HepG2 (cell line): ENCODE results near the gene KNCN. TPM values are rescaled to one million over a fixed set of nuclear protein-coding genes. Genes with fewer than 3 reads are reported as not detected.

Experiments
- ATAC-seq: fragments of 200-7000 bp; cut with Tn5 transposase; 3 replicates; pipeline ENCODE4 v1.9.1; 2020; ENCODE audit warnings: mild to moderate bottlenecking, moderate library complexity
- BruUV-seq: library from RNA; stranded (reverse); fragments of 400-500 nt; replicated peaks from 2 replicates; lab custom pipeline; 2021; lab: Mats Ljungman, UMichigan
- CTCF ChIA-PET: fragments of 300-600 bp; formaldehyde crosslinking; extraction: SDS; loops from one replicate; lab custom pipeline; 2021; ENCODE audit warnings: low total read pairs, inconsistent platforms, low intra/inter-chr PET ratio; lab: Yijun Ruan, JAX
- POLR2A ChIA-PET: fragments of 350-600 bp; sonication (Branson Sonifier 250); formaldehyde crosslinking; loops from one replicate; lab custom pipeline; 2020; ENCODE audit warnings: antibody characterized with exemption, inconsistent platforms; lab: Yijun Ruan, JAX
- DNase-seq: peaks from one replicate; pipeline ENCODE4 v3.0.0-alpha.2; 2015; ENCODE audit warnings: low spot score
- FAIRE-seq: peaks from 3 replicates; lab custom pipeline; 2011; peaks lifted over from hg19 to GRCh38; lab: Jason Lieb, UNC
- H2AFZ ChIP-seq: one replicate; pipeline ENCODE4 v1.6.1; 2011; ENCODE audit warnings: low read length, inconsistent platforms
- H3K27ac ChIP-seq: fragments of 300-600 bp; 3 replicates; pipeline ENCODE4 v1.8.0; 2011; ENCODE audit warnings: mixed run types, mild to moderate bottlenecking, mixed read lengths, low read length, inconsistent platforms; ENCODE audit not compliant: insufficient read depth; ENCODE audit errors: extremely low read length
- H3K27me3 ChIP-seq, 2 experiments: fragments of 200-600 bp in 1 of 2; 2 replicates in 1 of 2; 3 replicates in 1 of 2; pipeline versions ENCODE4 v1.6.0 to v1.8.0; 2011; ENCODE audit warnings: low read length in 2 of 2, mild to moderate bottlenecking in 2 of 2, moderate library complexity in 2 of 2, inconsistent platforms in 1 of 2; ENCODE audit not compliant: insufficient read depth in 2 of 2, control insufficient read depth in 1 of 2
- H3K36me3 ChIP-seq, 2 experiments: fragments of 200-600 bp in 1 of 2; replicated peaks in 1 of 2; 2 replicates in 1 of 2; 3 replicates in 1 of 2; pipeline versions ENCODE4 v1.5.1 to v1.8.0; 2011; ENCODE audit warnings: low read length in 2 of 2, inconsistent platforms in 1 of 2; ENCODE audit not compliant: insufficient read depth in 2 of 2, control insufficient read depth in 1 of 2
- H3K4me1 ChIP-seq: 2 replicates; pipeline ENCODE4 v1.5.1; 2012; ENCODE audit warnings: low read length, inconsistent platforms; ENCODE audit not compliant: insufficient read depth
- H3K4me2 ChIP-seq: 2 replicates; pipeline ENCODE4 v1.6.0; 2011; ENCODE audit warnings: low read depth, low read length, inconsistent platforms
- H3K4me3 ChIP-seq, 3 experiments: fragments of 200-600 bp in 1 of 3; sonication (generic), shearing (Covaris generic) in 1 of 3; replicated peaks in 1 of 3; 2 replicates each; pipeline ENCODE4 v1.5.1; 2011 to 2016; ENCODE audit warnings: low read length in 3 of 3, inconsistent platforms in 2 of 3, low read depth in 2 of 3, mild to moderate bottlenecking in 2 of 3, control low read depth in 1 of 3, mixed read lengths in 1 of 3; ENCODE audit not compliant: insufficient read depth in 1 of 3
- H3K79me2 ChIP-seq: one replicate; pipeline ENCODE4 v1.6.1; 2011; ENCODE audit warnings: low read length, inconsistent platforms; ENCODE audit not compliant: insufficient read depth
- H3K9ac ChIP-seq: 2 replicates; pipeline ENCODE4 v1.6.0; 2011; ENCODE audit warnings: mild to moderate bottlenecking, low read depth, low read length, inconsistent platforms; ENCODE audit not compliant: insufficient read depth
- H3K9me3 ChIP-seq: 2 replicates; pipeline ENCODE4 v1.5.1; 2012; ENCODE audit warnings: mild to moderate bottlenecking, low read length
- H4K20me1 ChIP-seq: 2 replicates; pipeline ENCODE4 v1.6.0; 2011; ENCODE audit warnings: inconsistent platforms, mild to moderate bottlenecking, low read length, moderate library complexity; ENCODE audit not compliant: insufficient read depth
- AGO2 ChIP-seq: fragments of 200-400 bp; formaldehyde crosslinking; optimal IDR thresholded peaks from 2 replicates; pipeline ENCODE3; 2017; ENCODE audit warnings: mild to moderate bottlenecking, low read depth, low read length, moderate library complexity
- AKAP8 ChIP-seq: sonication (generic); formaldehyde crosslinking; IDR thresholded peaks from 2 replicates; pipeline ENCODE4 v1.5.1; 2020; ENCODE audit warnings: mild to moderate bottlenecking, missing genetic modification reagents
- NR2F6 ChIP-seq, 2 experiments: IDR thresholded peaks; 2 replicates each; pipeline ENCODE4 v1.6.1; 2016; ENCODE audit warnings: antibody characterized with exemption in 1 of 2, mild to moderate bottlenecking in 1 of 2
- XRCC5 ChIP-seq: fragments of 200-400 bp; formaldehyde crosslinking; optimal IDR thresholded peaks from 2 replicates; pipeline ENCODE3; 2017; ENCODE audit warnings: mild to moderate bottlenecking, low read length
- ZNF652 ChIP-seq: IDR thresholded peaks from 2 replicates; pipeline ENCODE4 v1.6.1; 2016; ENCODE audit warnings: low read depth, borderline replicate concordance
- WGBS: methylation state at CpG from one replicate; pipeline ENCODE4 v1.1.6; 2017; ENCODE audit warnings: low lambda C conversion rate; 5-methylcytosine and 5-hydroxymethylcytosine counted together
- in situ Hi-C: cut with HindIII; loops from 2 replicates; pipeline ENCODE4 v1.10.0; 2017; ENCODE audit warnings: low pct_unique_long_range_greater_than_20kb; ENCODE audit not compliant: extremely low pct_ligation_motif_present
- intact Hi-C: fragments of 100-400 bp; cut with micrococcal nuclease; formaldehyde crosslinking; loops from one replicate; pipeline ENCODE4 v1.10.0; 2022; ENCODE audit not compliant: unreplicated experiment
- polyA plus RNA-seq, 8 experiments: library from polyadenylated mRNA; depleted of rRNA in 3 of 8; stranded (reverse) in 7 of 8; unstranded in 1 of 8; fragments of >200 nt; fragmentation: Illumina TruSeq in 4 of 8; extraction: Trizol in 4 of 8; gene quantifications; 2 replicates each; pipeline versions ENCODE4 v1.2.1 to v1.2.3, GENCODE V29; 2011 to 2016; ENCODE audit warnings: low read depth in 4 of 8, missing spikeins in 1 of 8, mixed read lengths in 1 of 8; ENCODE audit not compliant: insufficient read depth in 1 of 8
- total RNA-seq, 5 experiments: library from RNA; depleted of rRNA; stranded (reverse); fragments of >200 nt; fragmentation: Illumina TruSeq; extraction: Trizol; gene quantifications; 2 replicates each; pipeline ENCODE4 v1.2.3, GENCODE V29; 2016; ENCODE audit warnings: low read depth in 1 of 5
- TF ChIP-seq, protein P1 (sequence below): sonication (generic); formaldehyde crosslinking; conservative IDR thresholded peaks from 2 replicates; pipeline ENCODE4 v1.4.0; 2020; ENCODE audit warnings: missing genetic modification reagents
- TF ChIP-seq, protein P2 (sequence below): sonication (generic); formaldehyde crosslinking; IDR thresholded peaks from 2 replicates; pipeline ENCODE4 v1.4.0; 2020; ENCODE audit warnings: mild to moderate bottlenecking, missing genetic modification reagents

KNCN gene
- total and polyA plus RNA-seq, 2 of the 13 experiments (the other 11 are each of a cell fraction or from before 2014, with no cell fraction given) = not detected

DNA sequence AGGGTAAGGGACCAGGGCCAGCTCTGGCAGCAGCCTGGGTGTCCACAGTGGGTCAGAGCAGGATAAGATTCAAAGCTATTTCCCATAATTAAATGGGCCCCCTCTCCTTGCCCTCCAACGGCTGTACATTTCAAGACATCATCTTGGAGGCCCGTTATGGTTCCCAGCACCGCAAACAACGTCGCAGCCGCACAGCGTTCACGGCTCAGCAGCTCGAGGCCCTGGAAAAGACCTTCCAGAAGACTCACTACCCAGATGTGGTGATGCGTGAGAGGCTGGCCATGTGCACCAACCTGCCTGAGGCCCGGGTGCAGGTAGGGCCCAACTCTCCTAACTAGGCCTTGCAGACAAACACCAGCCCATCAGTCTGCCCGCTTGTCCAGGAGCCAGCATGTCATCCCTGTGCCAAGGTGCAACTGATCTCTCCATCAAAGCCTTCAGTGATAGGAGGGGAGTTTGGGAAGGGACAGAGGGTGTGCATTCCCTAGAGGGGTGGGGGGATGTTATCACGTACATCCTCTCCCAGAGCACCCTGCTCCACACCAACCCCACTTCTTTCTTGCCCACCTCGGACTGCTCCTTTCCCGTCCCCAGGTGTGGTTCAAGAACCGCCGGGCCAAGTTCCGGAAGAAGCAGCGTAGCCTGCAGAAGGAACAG, 41.0 kb downstream of the KNCN start:
- in situ Hi-C loops = no loop called here
- Histone ChIP-seq H3K4me2 (no peak overlapping the region), H3K27me3 (peaks cover 4 to 10% of the 10 kb centered on the region in 2 experiments; a peak in 3 of 5 replicates), H3K9ac (no peak overlapping the region), H3K36me3 (no peaks in the 10 kb centered on the region), H3K9me3 (no peaks in the 10 kb centered on the region), H3K79me2 (no peaks in the 10 kb centered on the region), H4K20me1 (no peaks in the 10 kb centered on the region), H3K4me3 (no peak overlapping the region), H2AFZ (no peak overlapping the region), H3K27ac (no peak overlapping the region), H3K4me1 (0 out of 2 replicates have a peak, but pooled peaks cover 7% of the 10 kb centered on the region)
- intact Hi-C loops = no loop called here
- ChIA-PET POLR2A (no interaction called here), CTCF (no interaction called here)
- FAIRE-seq = no peak
- DNase-seq = no peak
- no TSS peak for BruUV-seq
- WGBS = 38% methylated on average over 10 of the region's 19 CpGs
- no peak for ATAC-seq
- TF ChIP-seq, protein P1, sequence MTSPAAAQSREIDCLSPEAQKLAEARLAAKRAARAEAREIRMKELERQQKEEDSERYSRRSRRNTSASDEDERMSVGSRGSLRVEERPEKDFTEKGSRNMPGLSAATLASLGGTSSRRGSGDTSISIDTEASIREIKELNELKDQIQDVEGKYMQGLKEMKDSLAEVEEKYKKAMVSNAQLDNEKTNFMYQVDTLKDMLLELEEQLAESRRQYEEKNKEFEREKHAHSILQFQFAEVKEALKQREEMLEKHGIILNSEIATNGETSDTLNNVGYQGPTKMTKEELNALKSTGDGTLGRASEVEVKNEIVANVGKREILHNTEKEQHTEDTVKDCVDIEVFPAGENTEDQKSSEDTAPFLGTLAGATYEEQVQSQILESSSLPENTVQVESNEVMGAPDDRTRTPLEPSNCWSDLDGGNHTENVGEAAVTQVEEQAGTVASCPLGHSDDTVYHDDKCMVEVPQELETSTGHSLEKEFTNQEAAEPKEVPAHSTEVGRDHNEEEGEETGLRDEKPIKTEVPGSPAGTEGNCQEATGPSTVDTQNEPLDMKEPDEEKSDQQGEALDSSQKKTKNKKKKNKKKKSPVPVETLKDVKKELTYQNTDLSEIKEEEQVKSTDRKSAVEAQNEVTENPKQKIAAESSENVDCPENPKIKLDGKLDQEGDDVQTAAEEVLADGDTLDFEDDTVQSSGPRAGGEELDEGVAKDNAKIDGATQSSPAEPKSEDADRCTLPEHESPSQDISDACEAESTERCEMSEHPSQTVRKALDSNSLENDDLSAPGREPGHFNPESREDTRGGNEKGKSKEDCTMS = no peak
- TF ChIP-seq NR2F6 (IDR thresholded peaks at IDR 0.05) (no peak), NR2F6 (CRISPR knock-in tag; IDR thresholded peaks at IDR 0.05) (no peak), AKAP8 (CRISPR knock-in tag) (no peak), ZNF652 (CRISPR knock-in tag) (no peak), AGO2 (no peak), XRCC5 (no peak)
- TF ChIP-seq, protein P2, sequence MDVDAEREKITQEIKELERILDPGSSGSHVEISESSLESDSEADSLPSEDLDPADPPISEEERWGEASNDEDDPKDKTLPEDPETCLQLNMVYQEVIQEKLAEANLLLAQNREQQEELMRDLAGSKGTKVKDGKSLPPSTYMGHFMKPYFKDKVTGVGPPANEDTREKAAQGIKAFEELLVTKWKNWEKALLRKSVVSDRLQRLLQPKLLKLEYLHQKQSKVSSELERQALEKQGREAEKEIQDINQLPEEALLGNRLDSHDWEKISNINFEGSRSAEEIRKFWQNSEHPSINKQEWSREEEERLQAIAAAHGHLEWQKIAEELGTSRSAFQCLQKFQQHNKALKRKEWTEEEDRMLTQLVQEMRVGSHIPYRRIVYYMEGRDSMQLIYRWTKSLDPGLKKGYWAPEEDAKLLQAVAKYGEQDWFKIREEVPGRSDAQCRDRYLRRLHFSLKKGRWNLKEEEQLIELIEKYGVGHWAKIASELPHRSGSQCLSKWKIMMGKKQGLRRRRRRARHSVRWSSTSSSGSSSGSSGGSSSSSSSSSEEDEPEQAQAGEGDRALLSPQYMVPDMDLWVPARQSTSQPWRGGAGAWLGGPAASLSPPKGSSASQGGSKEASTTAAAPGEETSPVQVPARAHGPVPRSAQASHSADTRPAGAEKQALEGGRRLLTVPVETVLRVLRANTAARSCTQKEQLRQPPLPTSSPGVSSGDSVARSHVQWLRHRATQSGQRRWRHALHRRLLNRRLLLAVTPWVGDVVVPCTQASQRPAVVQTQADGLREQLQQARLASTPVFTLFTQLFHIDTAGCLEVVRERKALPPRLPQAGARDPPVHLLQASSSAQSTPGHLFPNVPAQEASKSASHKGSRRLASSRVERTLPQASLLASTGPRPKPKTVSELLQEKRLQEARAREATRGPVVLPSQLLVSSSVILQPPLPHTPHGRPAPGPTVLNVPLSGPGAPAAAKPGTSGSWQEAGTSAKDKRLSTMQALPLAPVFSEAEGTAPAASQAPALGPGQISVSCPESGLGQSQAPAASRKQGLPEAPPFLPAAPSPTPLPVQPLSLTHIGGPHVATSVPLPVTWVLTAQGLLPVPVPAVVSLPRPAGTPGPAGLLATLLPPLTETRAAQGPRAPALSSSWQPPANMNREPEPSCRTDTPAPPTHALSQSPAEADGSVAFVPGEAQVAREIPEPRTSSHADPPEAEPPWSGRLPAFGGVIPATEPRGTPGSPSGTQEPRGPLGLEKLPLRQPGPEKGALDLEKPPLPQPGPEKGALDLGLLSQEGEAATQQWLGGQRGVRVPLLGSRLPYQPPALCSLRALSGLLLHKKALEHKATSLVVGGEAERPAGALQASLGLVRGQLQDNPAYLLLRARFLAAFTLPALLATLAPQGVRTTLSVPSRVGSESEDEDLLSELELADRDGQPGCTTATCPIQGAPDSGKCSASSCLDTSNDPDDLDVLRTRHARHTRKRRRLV (CRISPR knock-in tag) = no peak
